Vagina (tissue), 2 donors: ENCODE data around the gene CYCS. TPM values are rescaled to one million over a fixed set of nuclear protein-coding genes. Genes with fewer than 3 reads are reported as not detected.

Experiments
- DNase-seq, 2 donors: peaks; one replicate each; pipeline ENCODE4 v3.0.0-alpha.2; 2017; ENCODE audit errors: extremely low spot score in 2 of 2
- H3K27ac ChIP-seq: fragments of 200-600 bp; sonication (generic); one replicate; pipeline ENCODE4 v1.5.1; 2019
- H3K27me3 ChIP-seq: fragments of 200-600 bp; sonication (generic); one replicate; pipeline ENCODE4 v1.5.1; 2019
- H3K36me3 ChIP-seq, 2 donors: fragments of 200-600 bp; sonication (generic); one replicate each; pipeline ENCODE4 v1.5.1; 2017 to 2019
- H3K4me1 ChIP-seq: fragments of 200-600 bp; sonication (generic); one replicate; pipeline ENCODE4 v1.5.1; 2019
- H3K4me3 ChIP-seq, 2 donors: fragments of 200-600 bp; sonication (generic); 1 replicate in 1 of 2; 2 replicates in 1 of 2; pipeline ENCODE4 v1.5.1; 2016 to 2019
- H3K9me3 ChIP-seq: fragments of 200-600 bp; sonication (generic); one replicate; pipeline ENCODE4 v1.5.1; 2019
- POLR2A ChIP-seq, 2 donors: fragments of 450-650 bp; IDR thresholded peaks; one replicate each; pipeline ENCODE4 v1.6.1; 2017; ENCODE audit warnings: antibody characterized with exemption in 2 of 2, mild to moderate bottlenecking in 2 of 2, moderate library complexity in 2 of 2
- POLR2AphosphoS5 ChIP-seq, 2 donors: sonication (generic); formaldehyde crosslinking; IDR thresholded peaks; one replicate each; pipeline ENCODE4 v1.9.0; 2017; ENCODE audit warnings: antibody characterized with exemption in 2 of 2, mild to moderate bottlenecking in 2 of 2, low read depth in 1 of 2; ENCODE audit not compliant: insufficient read depth in 1 of 2
- intact Hi-C: fragments of 100-400 bp; cut with DNase I; formaldehyde crosslinking; loops from one replicate; pipeline ENCODE4 v1.15.1; 2023
- total RNA-seq: library from RNA; depleted of rRNA; stranded (reverse); fragments of >200 nt; gene quantifications from one replicate; pipeline ENCODE4 v1.2.3, GENCODE V29; 2016
- TF ChIP-seq, protein P1 (sequence below), 3 experiments: fragments of 450-650 bp in 2 of 3; fragments of 200-600 bp in 1 of 3; sonication (generic) in 1 of 3; IDR thresholded peaks; one replicate each; pipeline ENCODE4 v1.5.1; 2017 to 2019; ENCODE audit warnings: antibody characterized with exemption in 3 of 3, mild to moderate bottlenecking in 2 of 3, moderate library complexity in 2 of 3

The CYCS gene
- total RNA-seq, 1 donor from 2014 or later = 21.6 TPM

DNA sequence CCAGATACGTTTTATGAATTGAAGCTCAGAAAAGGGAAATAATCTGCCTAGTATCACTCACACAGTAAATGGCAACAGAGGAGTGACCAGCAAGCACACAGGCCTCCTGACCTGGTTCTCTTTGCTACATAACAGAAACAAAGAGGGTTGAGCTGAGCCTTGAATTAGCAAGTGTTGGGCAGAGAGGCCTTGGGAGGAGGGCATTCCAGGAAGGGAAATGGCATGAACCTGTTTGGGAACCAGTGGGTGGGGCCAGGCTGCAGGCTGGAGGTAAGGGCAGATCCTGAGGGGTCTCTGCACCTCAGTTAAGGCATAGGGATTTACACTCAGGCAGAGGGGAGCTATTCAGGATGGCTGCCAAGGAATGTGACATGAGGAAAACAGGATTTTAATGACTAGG is 24.8 kb upstream of the CYCS start:
- H3K36me3 ChIP-seq = peaks cover 0 to 4% of the 10 kb centered on the region in 2 donors
- intact Hi-C loops = no loop called here

DNA sequence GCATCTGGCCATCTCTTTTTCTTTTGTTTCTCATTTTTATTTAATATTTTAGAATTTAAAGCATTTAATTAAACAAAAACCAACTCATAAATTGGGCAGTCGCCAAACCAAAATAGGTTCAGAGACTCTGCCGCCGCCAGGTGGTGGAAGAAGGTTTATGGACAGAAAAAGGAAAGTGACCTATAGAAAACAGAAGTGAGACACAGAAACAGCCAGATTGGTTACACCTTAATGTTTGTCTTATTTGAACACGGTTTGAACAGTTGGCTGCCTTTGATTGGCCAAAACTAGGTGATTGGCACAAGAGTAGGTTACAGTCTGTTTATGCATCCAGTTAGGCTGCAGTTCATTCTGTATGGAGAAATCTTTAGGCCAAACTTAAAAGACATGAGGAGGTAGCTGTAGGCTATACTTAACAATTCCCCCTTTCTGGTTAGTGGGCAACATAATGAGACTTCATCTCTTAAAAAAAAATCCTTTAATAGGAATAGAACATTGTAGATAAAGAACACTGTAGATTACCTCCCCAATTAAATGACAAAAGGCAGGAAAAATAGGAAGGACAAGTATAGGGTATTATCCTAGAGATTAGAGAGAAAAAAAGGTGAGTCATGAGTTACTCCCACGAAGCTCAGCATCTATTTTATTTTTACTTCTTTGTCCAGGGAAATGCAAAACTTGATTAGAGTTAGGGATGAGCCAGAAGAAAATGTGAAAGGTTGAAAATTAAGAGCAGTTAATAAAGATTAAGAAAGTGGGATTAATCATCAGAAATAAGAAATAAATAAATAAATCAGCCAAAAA is 23.9 kb upstream of the CYCS start:
- intact Hi-C loops = no loop called here
- H3K9me3 ChIP-seq = no peaks in the 10 kb centered on the region
- H3K4me3 ChIP-seq = no peak overlapping the region
- no peak for DNase-seq
- no peak for TF ChIP-seq POLR2AphosphoS5 (IDR thresholded peaks at IDR 0.05; ENCODE audit: insufficient read depth in 1 of 2, low read depth in 1 of 2)
- TF ChIP-seq, protein P1, sequence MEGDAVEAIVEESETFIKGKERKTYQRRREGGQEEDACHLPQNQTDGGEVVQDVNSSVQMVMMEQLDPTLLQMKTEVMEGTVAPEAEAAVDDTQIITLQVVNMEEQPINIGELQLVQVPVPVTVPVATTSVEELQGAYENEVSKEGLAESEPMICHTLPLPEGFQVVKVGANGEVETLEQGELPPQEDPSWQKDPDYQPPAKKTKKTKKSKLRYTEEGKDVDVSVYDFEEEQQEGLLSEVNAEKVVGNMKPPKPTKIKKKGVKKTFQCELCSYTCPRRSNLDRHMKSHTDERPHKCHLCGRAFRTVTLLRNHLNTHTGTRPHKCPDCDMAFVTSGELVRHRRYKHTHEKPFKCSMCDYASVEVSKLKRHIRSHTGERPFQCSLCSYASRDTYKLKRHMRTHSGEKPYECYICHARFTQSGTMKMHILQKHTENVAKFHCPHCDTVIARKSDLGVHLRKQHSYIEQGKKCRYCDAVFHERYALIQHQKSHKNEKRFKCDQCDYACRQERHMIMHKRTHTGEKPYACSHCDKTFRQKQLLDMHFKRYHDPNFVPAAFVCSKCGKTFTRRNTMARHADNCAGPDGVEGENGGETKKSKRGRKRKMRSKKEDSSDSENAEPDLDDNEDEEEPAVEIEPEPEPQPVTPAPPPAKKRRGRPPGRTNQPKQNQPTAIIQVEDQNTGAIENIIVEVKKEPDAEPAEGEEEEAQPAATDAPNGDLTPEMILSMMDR (IDR thresholded peaks at IDR 0.05) = no peak
- TF ChIP-seq POLR2A (IDR thresholded peaks at IDR 0.05) = no peak
- no peaks in the 10 kb centered on the region for H3K27me3 ChIP-seq
- H3K4me1 ChIP-seq = no peaks in the 10 kb centered on the region
- peaks cover 0 to 4% of the 10 kb centered on the region in 2 donors for H3K36me3 ChIP-seq
- H3K27ac ChIP-seq = no peak overlapping the region

More for the DNA sequence above, 24.8 kb upstream of the CYCS start:
- H3K9me3 ChIP-seq = no peaks in the 10 kb centered on the region
- no peak overlapping the region for H3K27ac ChIP-seq
- H3K27me3 ChIP-seq = no peaks in the 10 kb centered on the region
- TF ChIP-seq POLR2AphosphoS5 (IDR thresholded peaks at IDR 0.05; ENCODE audit: insufficient read depth in 1 of 2, low read depth in 1 of 2) = no peak
- no peak for TF ChIP-seq POLR2A (IDR thresholded peaks at IDR 0.05)
- TF ChIP-seq, protein P1 (IDR thresholded peaks at IDR 0.05) = no peak
- H3K4me1 ChIP-seq = no peaks in the 10 kb centered on the region
- DNase-seq = no peak
- H3K4me3 ChIP-seq = no peak overlapping the region

DNA sequence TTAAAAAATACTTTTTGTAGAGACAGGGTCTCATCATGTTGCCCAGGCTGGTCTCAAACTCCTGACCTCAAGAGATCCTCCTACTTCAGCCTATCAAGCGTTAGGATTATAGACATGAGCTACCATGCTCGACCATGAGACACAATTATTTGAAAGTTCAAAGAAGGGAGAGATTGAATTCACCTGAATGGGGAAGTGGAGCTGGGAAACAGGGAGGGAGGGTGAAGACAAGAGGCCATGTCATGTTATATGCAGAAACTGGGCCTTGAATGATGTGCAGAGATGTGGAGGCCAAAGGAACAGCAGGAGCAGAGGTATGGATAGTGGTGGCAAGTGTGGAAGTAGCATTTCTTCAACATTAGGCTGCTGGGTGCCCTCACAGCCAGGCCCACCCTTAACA is 18.7 kb upstream of the CYCS start:
- Histone ChIP-seq H3K4me3 (no peak overlapping the region), H3K9me3 (no peaks in the 10 kb centered on the region), H3K27me3 (no peaks in the 10 kb centered on the region), H3K36me3 (no peaks in the 10 kb centered on the region), H3K4me1 (no peaks in the 10 kb centered on the region), H3K27ac (no peak overlapping the region)
- no peak for TF ChIP-seq POLR2A (IDR thresholded peaks at IDR 0.05)
- TF ChIP-seq, protein P1 (IDR thresholded peaks at IDR 0.05) = no peak
- TF ChIP-seq POLR2AphosphoS5 (IDR thresholded peaks at IDR 0.05; ENCODE audit: insufficient read depth in 1 of 2, low read depth in 1 of 2) = no peak
- DNase-seq = no peak
- intact Hi-C loops = no loop called here

DNA sequence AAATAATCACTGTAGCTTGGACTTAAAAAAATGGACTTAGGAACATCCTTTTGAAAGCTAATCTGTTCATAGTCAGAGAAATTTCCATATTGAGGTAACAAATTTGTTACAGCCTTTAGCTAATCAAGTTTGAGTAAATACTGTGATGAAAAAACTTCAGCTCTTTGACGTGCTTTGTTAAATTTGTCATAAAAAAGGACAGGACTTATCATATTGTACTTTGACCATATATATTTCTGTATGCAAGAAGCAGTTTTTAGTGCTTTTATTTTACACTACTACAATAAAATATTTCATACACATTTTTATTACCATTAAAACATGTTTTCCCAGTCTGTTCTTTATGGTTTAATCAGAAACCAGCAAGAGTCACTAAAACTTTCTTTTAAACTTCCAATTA is 14.5 kb upstream of the CYCS start:
- intact Hi-C loops = no loop called here
- H3K27me3 ChIP-seq = no peaks in the 10 kb centered on the region
- no peaks in the 10 kb centered on the region for H3K4me1 ChIP-seq
- no peak overlapping the region for H3K27ac ChIP-seq
- H3K36me3 ChIP-seq = no peaks in the 10 kb centered on the region
- no peak for DNase-seq
- TF ChIP-seq POLR2AphosphoS5 (IDR thresholded peaks at IDR 0.05; ENCODE audit: insufficient read depth in 1 of 2, low read depth in 1 of 2) = no peak
- TF ChIP-seq, protein P1 (IDR thresholded peaks at IDR 0.05) = no peak
- TF ChIP-seq POLR2A (IDR thresholded peaks at IDR 0.05) = no peak
- H3K9me3 ChIP-seq = no peaks in the 10 kb centered on the region
- H3K4me3 ChIP-seq = no peak overlapping the region

DNA sequence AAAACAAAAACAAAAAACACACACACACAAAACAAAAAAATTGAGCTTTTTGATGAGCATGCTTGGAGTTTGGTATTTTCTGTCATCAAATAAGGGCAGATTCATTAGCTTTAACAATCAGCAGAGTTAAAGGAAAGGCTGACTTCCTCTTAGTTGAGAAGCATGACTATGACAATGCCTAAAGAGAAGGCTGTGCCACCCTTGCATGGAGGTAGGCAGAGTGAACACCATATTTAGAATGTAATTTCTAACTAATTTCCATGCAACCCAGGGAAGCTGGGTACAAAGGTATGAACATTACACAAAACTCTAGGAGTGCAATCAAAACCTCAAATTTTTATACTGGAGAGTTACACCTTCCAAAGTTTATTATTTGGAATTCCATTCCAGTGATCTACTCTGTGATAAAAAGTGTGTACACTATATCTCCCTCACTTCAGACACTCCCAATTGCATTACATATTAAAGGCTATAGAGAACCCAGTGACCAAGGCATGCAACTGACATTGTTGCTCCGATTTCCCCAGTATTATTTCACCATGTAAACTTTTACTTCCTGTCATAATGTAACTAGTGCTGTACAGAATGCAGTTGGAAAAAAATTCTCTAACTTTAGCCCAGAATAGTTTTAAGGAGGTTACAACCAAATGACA is 9.4 kb upstream of the CYCS start:
- Histone ChIP-seq H3K27me3 (no peaks in the 10 kb centered on the region), H3K4me3 (no peak overlapping the region), H3K36me3 (no peaks in the 10 kb centered on the region), H3K4me1 (no peaks in the 10 kb centered on the region), H3K27ac (no peak overlapping the region), H3K9me3 (no peaks in the 10 kb centered on the region)
- intact Hi-C loops = no loop called here
- no peak for DNase-seq
- TF ChIP-seq POLR2AphosphoS5 (IDR thresholded peaks at IDR 0.05; ENCODE audit: insufficient read depth in 1 of 2, low read depth in 1 of 2) (no peak), POLR2A (IDR thresholded peaks at IDR 0.05) (no peak)
- TF ChIP-seq, protein P1 (IDR thresholded peaks at IDR 0.05) = no peak
